MM.1S (cell line): ENCODE data around the gene CHN2.

ENCODE experiments used
- DNase-seq: peaks from one replicate; pipeline ENCODE4 v3.0.0-alpha.2; 2015
- H2AFZ ChIP-seq: fragments of 300-600 bp; sonication (generic); 2 replicates; pipeline ENCODE4 v1.6.0; 2016; ENCODE audit warnings: antibody characterized with exemption, low read length
- H3F3A ChIP-seq: fragments of 300-600 bp; sonication (generic); 2 replicates; pipeline ENCODE4 v1.6.1; 2016; ENCODE audit warnings: mild to moderate bottlenecking, antibody characterized with exemption, low read length, moderate library complexity, mixed read lengths; ENCODE audit not compliant: insufficient read depth
- H3K27ac ChIP-seq: fragments of 300-600 bp; sonication (generic); 2 replicates; pipeline ENCODE4 v1.5.1; 2016; ENCODE audit warnings: mild to moderate bottlenecking, low read length
- H3K27me3 ChIP-seq: fragments of 300-600 bp; sonication (generic); replicated peaks from 2 replicates; pipeline ENCODE4 v1.6.0; 2016; ENCODE audit warnings: low read length; ENCODE audit not compliant: insufficient read depth
- H3K36me3 ChIP-seq: fragments of 300-600 bp; sonication (generic); replicated peaks from 2 replicates; pipeline ENCODE4 v1.6.1; 2016; ENCODE audit warnings: mild to moderate bottlenecking, low read length, mixed read lengths; ENCODE audit not compliant: insufficient read depth
- H3K4me1 ChIP-seq: fragments of 300-600 bp; sonication (generic); 2 replicates; pipeline ENCODE4 v1.6.1; 2016; ENCODE audit warnings: low read length, mixed read lengths
- H3K4me2 ChIP-seq: fragments of 300-600 bp; sonication (generic); 2 replicates; pipeline ENCODE4 v1.6.0; 2016; ENCODE audit warnings: low read depth, low read length
- H3K4me3 ChIP-seq: fragments of 300-600 bp; sonication (generic); 2 replicates; pipeline ENCODE4 v1.5.1; 2016; ENCODE audit warnings: low read length, mixed read lengths
- H3K79me2 ChIP-seq: fragments of 300-600 bp; sonication (generic); 2 replicates; pipeline ENCODE4 v1.6.1; 2016; ENCODE audit warnings: mixed run types, low read length, mixed read lengths
- H3K9ac ChIP-seq: fragments of 300-600 bp; sonication (generic); 2 replicates; pipeline ENCODE4 v1.6.1; 2016; ENCODE audit warnings: low read length, mixed read lengths
- H3K9me2 ChIP-seq: fragments of 300-600 bp; sonication (generic); replicated peaks from 2 replicates; pipeline ENCODE4 v1.6.1; 2016; ENCODE audit warnings: mild to moderate bottlenecking, low read length, mixed read lengths; ENCODE audit not compliant: insufficient read depth
- H3K9me3 ChIP-seq: fragments of 300-600 bp; sonication (generic); replicated peaks from 2 replicates; pipeline ENCODE4 v1.6.1; 2016; ENCODE audit warnings: mild to moderate bottlenecking, low read length, mixed read lengths; ENCODE audit not compliant: insufficient read depth
- H4K20me1 ChIP-seq: fragments of 300-600 bp; sonication (generic); 2 replicates; pipeline ENCODE4 v1.6.1; 2016; ENCODE audit warnings: mild to moderate bottlenecking, low read length, moderate library complexity, mixed read lengths; ENCODE audit not compliant: insufficient read depth
- EZH2 ChIP-seq: fragments of 300-600 bp; sonication (generic); optimal IDR thresholded peaks from 2 replicates; pipeline ENCODE3; 2017; ENCODE audit warnings: low read depth, mild to moderate bottlenecking, antibody characterized with exemption, low read length, mixed read lengths
- EZH2phosphoT487 ChIP-seq: fragments of 300-600 bp; sonication (generic); IDR thresholded peaks from 2 replicates; pipeline ENCODE4 v1.6.1; 2018; ENCODE audit warnings: antibody characterized with exemption, low read length
- TF ChIP-seq, protein P1 (sequence below): fragments of 300-600 bp; sonication (generic); IDR thresholded peaks from 2 replicates; pipeline ENCODE4 v1.5.1; 2016; ENCODE audit warnings: antibody characterized with exemption, low read length, mixed read lengths

CHN2 gene

GRCh38 chr7:29302666-29303395 is 108.3 kb downstream of the CHN2 start:
- DNase-seq, result no peak
- no peaks in the 10 kb centered on the region for H4K20me1 ChIP-seq
- no peaks in the 10 kb centered on the region for H3F3A ChIP-seq
- H2AFZ ChIP-seq, result no peak overlapping the region
- H3K9me2 ChIP-seq, result no peaks in the 10 kb centered on the region
- H3K27ac ChIP-seq, result no peak overlapping the region
- H3K4me1 ChIP-seq, result no peaks in the 10 kb centered on the region
- no peaks in the 10 kb centered on the region for H3K27me3 ChIP-seq
- H3K79me2 ChIP-seq, result no peaks in the 10 kb centered on the region
- no peaks in the 10 kb centered on the region for H3K9me3 ChIP-seq
- H3K4me2 ChIP-seq, result no peak overlapping the region
- TF ChIP-seq EZH2 (no peak), EZH2phosphoT487 (no peak)
- TF ChIP-seq, protein P1, sequence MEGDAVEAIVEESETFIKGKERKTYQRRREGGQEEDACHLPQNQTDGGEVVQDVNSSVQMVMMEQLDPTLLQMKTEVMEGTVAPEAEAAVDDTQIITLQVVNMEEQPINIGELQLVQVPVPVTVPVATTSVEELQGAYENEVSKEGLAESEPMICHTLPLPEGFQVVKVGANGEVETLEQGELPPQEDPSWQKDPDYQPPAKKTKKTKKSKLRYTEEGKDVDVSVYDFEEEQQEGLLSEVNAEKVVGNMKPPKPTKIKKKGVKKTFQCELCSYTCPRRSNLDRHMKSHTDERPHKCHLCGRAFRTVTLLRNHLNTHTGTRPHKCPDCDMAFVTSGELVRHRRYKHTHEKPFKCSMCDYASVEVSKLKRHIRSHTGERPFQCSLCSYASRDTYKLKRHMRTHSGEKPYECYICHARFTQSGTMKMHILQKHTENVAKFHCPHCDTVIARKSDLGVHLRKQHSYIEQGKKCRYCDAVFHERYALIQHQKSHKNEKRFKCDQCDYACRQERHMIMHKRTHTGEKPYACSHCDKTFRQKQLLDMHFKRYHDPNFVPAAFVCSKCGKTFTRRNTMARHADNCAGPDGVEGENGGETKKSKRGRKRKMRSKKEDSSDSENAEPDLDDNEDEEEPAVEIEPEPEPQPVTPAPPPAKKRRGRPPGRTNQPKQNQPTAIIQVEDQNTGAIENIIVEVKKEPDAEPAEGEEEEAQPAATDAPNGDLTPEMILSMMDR, result no peak
- no peak overlapping the region for H3K4me3 ChIP-seq
- H3K36me3 ChIP-seq, result no peaks in the 10 kb centered on the region
- no peak overlapping the region for H3K9ac ChIP-seq

DNA sequence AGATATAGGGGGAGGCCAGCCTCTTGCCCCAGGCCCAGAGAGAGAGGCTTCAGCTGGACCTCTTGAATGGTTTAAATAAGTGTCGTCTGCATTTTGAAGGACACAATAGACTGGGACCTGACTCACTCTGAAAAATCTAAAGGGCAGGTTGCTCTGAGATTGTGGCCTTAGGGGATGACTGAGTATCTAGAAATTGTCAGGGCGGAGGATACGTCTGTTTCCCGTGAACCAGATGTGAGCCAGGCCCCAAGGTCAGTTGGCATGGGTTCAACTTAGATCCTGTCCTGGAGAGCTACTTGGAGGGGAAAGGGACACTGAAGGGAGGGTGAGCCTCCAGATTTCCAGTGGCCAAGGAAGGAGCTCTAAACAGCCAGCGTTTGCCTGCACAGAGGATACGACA is 110.2 kb downstream of the CHN2 start:
- Histone ChIP-seq H3F3A (no peaks in the 10 kb centered on the region), H3K4me2 (no peak overlapping the region), H3K4me3 (no peak overlapping the region), H3K27ac (no peak overlapping the region), H4K20me1 (no peaks in the 10 kb centered on the region), H3K9ac (no peak overlapping the region), H3K79me2 (no peaks in the 10 kb centered on the region), H3K4me1 (no peaks in the 10 kb centered on the region), H3K27me3 (no peaks in the 10 kb centered on the region), H3K9me2 (no peaks in the 10 kb centered on the region), H2AFZ (no peak overlapping the region), H3K9me3 (no peaks in the 10 kb centered on the region), H3K36me3 (no peaks in the 10 kb centered on the region)
- TF ChIP-seq, protein P1, result no peak
- TF ChIP-seq EZH2phosphoT487, result no peak
- no peak for TF ChIP-seq EZH2
- no peak for DNase-seq

- no peak for DNase-seq
- no peak overlapping the region for H3K9ac ChIP-seq
- H3K27ac ChIP-seq, result no peak overlapping the region
- no peaks in the 10 kb centered on the region for H3K27me3 ChIP-seq
- H3K9me2 ChIP-seq, result no peaks in the 10 kb centered on the region
- H4K20me1 ChIP-seq, result no peaks in the 10 kb centered on the region
- no peak overlapping the region for H2AFZ ChIP-seq
- no peak overlapping the region for H3K4me2 ChIP-seq
- H3K36me3 ChIP-seq, result no peaks in the 10 kb centered on the region
- H3K4me1 ChIP-seq, result no peaks in the 10 kb centered on the region
- no peaks in the 10 kb centered on the region for H3K79me2 ChIP-seq
- H3K4me3 ChIP-seq, result no peak overlapping the region
- TF ChIP-seq, protein P1, result no peak
- no peak for TF ChIP-seq EZH2
- no peak for TF ChIP-seq EZH2phosphoT487
- H3K9me3 ChIP-seq, result no peaks in the 10 kb centered on the region
- no peaks in the 10 kb centered on the region for H3F3A ChIP-seq
Observed at GRCh38 chr7:29306319-29306991, 111.9 kb downstream of the CHN2 start.
